Activated B cell treated with CpG ODN at 0.5 μM for 24 hours (primary cell): ENCODE data around the gene ARHGEF17. TPM values are rescaled to one million over a fixed set of nuclear protein-coding genes. Genes with fewer than 3 reads are reported as not detected.

Experiments
- ATAC-seq: fragments of 200-7000 bp; cut with Tn5 transposase; one replicate; pipeline ENCODE4 v1.10.0; 2021; ENCODE audit warnings: low read depth, mild to moderate bottlenecking, moderate library complexity
- CTCF ChIA-PET: fragments of 350-600 bp; sonication (Branson Sonifier 250); formaldehyde crosslinking; loops from one replicate; lab custom pipeline; 2021; ENCODE audit warnings: antibody characterized with exemption; lab: Charles Lee
- POLR2A ChIA-PET: fragments of 350-600 bp; sonication (Branson Sonifier 250); formaldehyde crosslinking; loops from one replicate; lab custom pipeline; 2021; ENCODE audit warnings: antibody characterized with exemption; lab: Charles Lee
- DNase-seq: peaks from one replicate; pipeline ENCODE4 v3.0.0; 2022
- H3K27ac Mint-ChIP-seq: one replicate; pipeline ENCODE4 v1.8.0; 2020; ENCODE audit warnings: mixed read lengths
- H3K27me3 Mint-ChIP-seq: one replicate; pipeline ENCODE4 v1.8.0; 2021; ENCODE audit warnings: mixed read lengths
- H3K36me3 Mint-ChIP-seq: one replicate; pipeline ENCODE4 v1.8.0; 2021; ENCODE audit warnings: low read depth, mixed read lengths
- H3K4me1 Mint-ChIP-seq: one replicate; pipeline ENCODE4 v1.8.0; 2021; ENCODE audit warnings: mixed read lengths
- H3K4me3 Mint-ChIP-seq: one replicate; pipeline ENCODE4 v1.8.0; 2020; ENCODE audit warnings: mild to moderate bottlenecking, mixed read lengths
- H3K9me3 Mint-ChIP-seq: one replicate; pipeline ENCODE4 v1.8.0; 2020; ENCODE audit warnings: mixed read lengths
- CTCF ChIP-seq: fragments of 200-600 bp; IDR thresholded peaks from one replicate; pipeline ENCODE4 v1.8.0; 2022; ENCODE audit warnings: antibody characterized with exemption, mild to moderate bottlenecking
- intact Hi-C: fragments of 100-400 bp; cut with micrococcal nuclease; formaldehyde crosslinking; loops from one replicate; pipeline ENCODE4 v1.15.1; 2024
- total RNA-seq: library from RNA; stranded (reverse); gene quantifications from 2 replicates; pipeline ENCODE4 v1.2.3, GENCODE V29; 2022

Gene ARHGEF17
- total RNA-seq, 1 donor from 2014 or later, result 0.02 TPM

DNA sequence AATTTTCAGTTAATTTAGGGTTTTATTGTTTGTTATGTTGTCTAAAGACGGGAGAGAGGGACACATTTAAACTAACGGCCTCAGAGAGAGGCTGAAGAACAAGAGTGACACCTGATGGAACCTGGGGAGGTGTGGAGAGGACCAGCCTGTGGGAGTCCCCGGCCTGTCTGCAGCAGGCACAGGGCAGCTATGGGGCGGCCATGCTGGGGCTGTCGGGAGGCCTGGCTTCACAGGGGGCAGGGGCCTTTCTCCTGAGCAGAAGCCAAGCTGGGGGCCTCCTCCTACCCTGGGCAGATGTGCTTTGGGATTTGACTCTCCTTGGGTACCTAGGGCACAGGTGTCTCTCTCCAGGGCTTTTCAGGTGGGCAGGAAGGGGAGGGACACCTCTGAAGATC lies 90.1 kb downstream of the ARHGEF17 start:
- peak overlapping the region; percentile 41 for H3K27ac Mint-ChIP-seq
- TF ChIP-seq CTCF, result no peak
- H3K9me3 Mint-ChIP-seq, result no peaks in the 10 kb centered on the region
- H3K4me1 Mint-ChIP-seq, result peaks cover 8% of the 10 kb centered on the region
- intact Hi-C loops, result no loop called here
- CTCF ChIA-PET, result interaction anchor here (1.1 to 9.2 kb wide), 3 partner anchors 10 to 63 kb away, joined by 3 to 66 read pairs (median 3); no protein-coding TSS in a partner anchor
- H3K4me3 Mint-ChIP-seq, result no peak overlapping the region
- ATAC-seq, result no peak
- H3K36me3 Mint-ChIP-seq, result peaks cover 61% of the 10 kb centered on the region
- POLR2A ChIA-PET, result no interaction called here
- DNase-seq, result no peak
- no peaks in the 10 kb centered on the region for H3K27me3 Mint-ChIP-seq

GRCh38 chr11:73398721-73399120 lies 90.6 kb downstream of the ARHGEF17 start:
- Mint-ChIP-seq H3K4me1 (peaks cover 4% of the 10 kb centered on the region), H3K9me3 (no peaks in the 10 kb centered on the region), H3K4me3 (no peak overlapping the region), H3K27ac (peak overlapping the region; percentile 74), H3K36me3 (peaks cover 55% of the 10 kb centered on the region), H3K27me3 (no peaks in the 10 kb centered on the region)
- intact Hi-C loops, result no loop called here
- CTCF ChIA-PET, result interaction anchor here (9.2 kb wide), 1 partner anchor 48 kb away, joined by 66 read pairs; no protein-coding TSS in a partner anchor
- DNase-seq, result no peak
- POLR2A ChIA-PET, result interaction anchor here (1.0 to 1.7 kb wide), 3 partner anchors 9 to 15 kb away, joined by 3 to 8 read pairs (median 6); no protein-coding TSS in a partner anchor
- ATAC-seq, result no peak
- TF ChIP-seq CTCF, result no peak

GRCh38 chr11:73399159-73399590 lies 91.1 kb downstream of the ARHGEF17 start:
- intact Hi-C loops, result no loop called here
- Mint-ChIP-seq H3K9me3 (no peaks in the 10 kb centered on the region), H3K27ac (peak overlapping the region; percentile 74), H3K4me1 (peaks cover 4% of the 10 kb centered on the region), H3K27me3 (no peaks in the 10 kb centered on the region), H3K36me3 (peaks cover 52% of the 10 kb centered on the region), H3K4me3 (no peak overlapping the region)
- ChIA-PET POLR2A (interaction anchor here (1.0 to 1.7 kb wide), 4 partner anchors 9 to 16 kb away, joined by 3 to 8 read pairs (median 4); no protein-coding TSS in a partner anchor), CTCF (interaction anchor here (1.2 to 9.2 kb wide), 2 partner anchors 49 to 263 kb away, joined by 4 to 66 read pairs; no protein-coding TSS in a partner anchor)
- no peak for DNase-seq
- TF ChIP-seq CTCF, result no peak
- ATAC-seq, result no peak

GRCh38 chr11:73399636-73400035 lies 91.6 kb downstream of the ARHGEF17 start:
- no peaks in the 10 kb centered on the region for H3K27me3 Mint-ChIP-seq
- ATAC-seq (no peak), DNase-seq (no peak)
- H3K4me3 Mint-ChIP-seq, result no peak overlapping the region
- ChIA-PET POLR2A (interaction anchor here (1.0 to 1.7 kb wide), 4 partner anchors 8 to 16 kb away, joined by 3 to 8 read pairs (median 4); no protein-coding TSS in a partner anchor), CTCF (interaction anchor here (1.2 to 9.2 kb wide), 2 partner anchors 49 to 263 kb away, joined by 4 to 66 read pairs; no protein-coding TSS in a partner anchor)
- peaks cover 4% of the 10 kb centered on the region for H3K4me1 Mint-ChIP-seq
- peaks cover 47% of the 10 kb centered on the region for H3K36me3 Mint-ChIP-seq
- H3K9me3 Mint-ChIP-seq, result no peaks in the 10 kb centered on the region
- intact Hi-C loops, result no loop called here
- H3K27ac Mint-ChIP-seq, result peak overlapping the region; percentile 74
- TF ChIP-seq CTCF, result no peak

GRCh38 chr11:73400293-73400692 lies 92.2 kb downstream of the ARHGEF17 start:
- H3K4me3 Mint-ChIP-seq, result no peak overlapping the region
- H3K27me3 Mint-ChIP-seq, result no peaks in the 10 kb centered on the region
- POLR2A ChIA-PET, result interaction anchor here (1.4 to 1.7 kb wide), 2 partner anchors 8 to 10 kb away, joined by 3 to 8 read pairs; no protein-coding TSS in a partner anchor
- TF ChIP-seq CTCF, result no peak
- H3K36me3 Mint-ChIP-seq, result peaks cover 45% of the 10 kb centered on the region
- intact Hi-C loops, result no loop called here
- CTCF ChIA-PET, result interaction anchor here (1.2 to 9.2 kb wide), 2 partner anchors 50 to 262 kb away, joined by 4 to 66 read pairs; no protein-coding TSS in a partner anchor
- peak overlapping the region; percentile 57 for H3K27ac Mint-ChIP-seq
- no peak for DNase-seq
- ATAC-seq, result no peak
- no peaks in the 10 kb centered on the region for H3K9me3 Mint-ChIP-seq
- H3K4me1 Mint-ChIP-seq, result peaks cover 4% of the 10 kb centered on the region
